Cardiac muscle cell (in vitro differentiated cells and primary cell): ENCODE data around the gene TMEM126A. TPM values are rescaled to one million over a fixed set of nuclear protein-coding genes. Genes with fewer than 3 reads are reported as not detected.
A peak's percentile ranks its signal among the peaks of the same experiment; 100 is the strongest.

Experiments
- DNase-seq, 2 donors: peaks; one replicate each; pipeline versions ENCODE4 v3.0.0 to v3.0.0-alpha.2; 2010 to 2017; ENCODE audit warnings: low read depth in 1 of 2, low spot score in 1 of 2
- H3K27ac ChIP-seq: fragments of 200-600 bp; sonication (generic); 2 replicates; pipeline ENCODE4 v1.5.1; 2016
- H3K27me3 ChIP-seq: fragments of 200-600 bp; sonication (generic); 2 replicates; pipeline ENCODE4 v1.6.0; 2016; ENCODE audit warnings: control low read depth
- H3K36me3 ChIP-seq: fragments of 200-600 bp; sonication (generic); 2 replicates; pipeline ENCODE4 v1.5.1; 2016; ENCODE audit warnings: control low read depth
- H3K4me1 ChIP-seq: fragments of 200-600 bp; sonication (generic); 2 replicates; pipeline ENCODE4 v1.8.1; 2017; ENCODE audit warnings: low read depth, mild to moderate bottlenecking, mixed run types
- H3K4me3 ChIP-seq: fragments of 200-600 bp; sonication (generic); 2 replicates; pipeline ENCODE4 v1.5.1; 2016; ENCODE audit warnings: mild to moderate bottlenecking
- H3K9me3 ChIP-seq: fragments of 200-600 bp; sonication (generic); 2 replicates; pipeline ENCODE4 v1.5.1; 2017; ENCODE audit warnings: low read depth, mild to moderate bottlenecking, control low read depth
- CTCF ChIP-seq: IDR thresholded peaks from 2 replicates; pipeline ENCODE4 v1.5.1; 2012; ENCODE audit warnings: low read depth, mild to moderate bottlenecking, low read length
- polyA plus RNA-seq: library from polyadenylated mRNA; unstranded; fragments of >200 nt; fragmentation: Nextera tagmentation; extraction: Ambion mirVana; gene quantifications from 2 replicates; pipeline ENCODE4 v1.2.1, GENCODE V29; 2016
- total RNA-seq: library from RNA; depleted of rRNA; stranded (reverse); fragments of >200 nt; gene quantifications from 2 replicates; pipeline ENCODE4 v1.2.3, GENCODE V29; 2016

Gene TMEM126A
- total and polyA plus RNA-seq, 2 experiments from 2014 or later, result 13.1 to 42.9 TPM

GRCh38 chr11:85682330-85683305 lies 34.9 kb downstream of the TMEM126A start:
- no peak overlapping the region for H3K27ac ChIP-seq
- no peak for TF ChIP-seq CTCF
- peaks cover 12% of the 10 kb centered on the region for H3K4me1 ChIP-seq
- DNase-seq, result peak in 1 of 2 donors; percentile 76
- H3K9me3 ChIP-seq, result no peaks in the 10 kb centered on the region
- no peaks in the 10 kb centered on the region for H3K36me3 ChIP-seq
- no peak overlapping the region for H3K4me3 ChIP-seq
- no peaks in the 10 kb centered on the region for H3K27me3 ChIP-seq

- Histone ChIP-seq H3K4me3 (no peak overlapping the region), H3K27me3 (no peaks in the 10 kb centered on the region), H3K4me1 (peaks cover 17% of the 10 kb centered on the region), H3K9me3 (no peaks in the 10 kb centered on the region), H3K36me3 (no peaks in the 10 kb centered on the region), H3K27ac (peak overlapping the region; percentile 66)
- TF ChIP-seq CTCF, result no peak
- DNase-seq, result peak; percentile 26 to 69
Observed at GRCh38 chr11:85685125-85685819, 37.5 kb downstream of the TMEM126A start.

GRCh38 chr11:85685820-85686459 lies 38.2 kb downstream of the TMEM126A start, which contains the start of gene CCDC89:
Gene CCDC89, minus strand, starts transcription at chr11:85686195. Its CDS starts 65 bp downstream, at chr11:85686130.
- H3K9me3 ChIP-seq, result no peaks in the 10 kb centered on the region
- H3K4me3 ChIP-seq, result no peak within 1 kb of the TSS
- no peak for TF ChIP-seq CTCF
- H3K27me3 ChIP-seq, result no peaks in the 10 kb centered on the region
- DNase-seq, result peak; percentile 37 to 99
- peak within 1 kb of the TSS; percentile 66 for H3K27ac ChIP-seq
- peaks cover 17% of the 10 kb centered on the region for H3K4me1 ChIP-seq
- H3K36me3 ChIP-seq, result no peaks in the 10 kb centered on the region

GRCh38 chr11:85694385-85694980 lies 46.7 kb downstream of the TMEM126A start:
- peak; percentile 24 to 70 for DNase-seq
- Histone ChIP-seq H3K9me3 (no peaks in the 10 kb centered on the region), H3K36me3 (no peaks in the 10 kb centered on the region), H3K27ac (no peak overlapping the region), H3K27me3 (no peaks in the 10 kb centered on the region), H3K4me3 (no peak overlapping the region), H3K4me1 (no peaks in the 10 kb centered on the region)
- TF ChIP-seq CTCF, result peak; percentile 63

- H3K4me3 ChIP-seq, result no peak overlapping the region
- H3K36me3 ChIP-seq, result no peaks in the 10 kb centered on the region
- TF ChIP-seq CTCF, result no peak
- H3K9me3 ChIP-seq, result no peaks in the 10 kb centered on the region
- no peak overlapping the region for H3K27ac ChIP-seq
- H3K27me3 ChIP-seq, result no peaks in the 10 kb centered on the region
- no peak for DNase-seq
- H3K4me1 ChIP-seq, result peaks cover 9% of the 10 kb centered on the region
Observed at GRCh38 chr11:85695546-85695945, 47.8 kb downstream of the TMEM126A start.
